Measurements from ENCODE around the gene TPM4. TPM values are rescaled to one million over a fixed set of nuclear protein-coding genes. Genes with fewer than 3 reads are reported as not detected.

The TPM4 gene
- total RNA-seq, 1 donor from 2014 or later = 386 TPM

GRCh38 chr19:16039081-16039480 is 37.2 kb upstream of the TPM4 start:
- Histone ChIP-seq H3K27ac (no peak overlapping the region), H3K36me3 (no peaks in the 10 kb centered on the region), H3K27me3 (no peaks in the 10 kb centered on the region), H3K9me3 (no peaks in the 10 kb centered on the region), H3K4me1 (peaks cover 10% of the 10 kb centered on the region), H3K4me3 (no peak overlapping the region)
- TF ChIP-seq CTCF (IDR thresholded peaks at IDR 0.05) = no peak
- ATAC-seq (no peak), DNase-seq (no peak)
- intact Hi-C loops (cut with DNase I) = no loop called here

- intact Hi-C loops (cut with DNase I) = no loop called here
- DNase-seq = no peak
- Histone ChIP-seq H3K27ac (no peak overlapping the region), H3K27me3 (no peaks in the 10 kb centered on the region), H3K36me3 (no peaks in the 10 kb centered on the region), H3K9me3 (no peaks in the 10 kb centered on the region), H3K4me3 (no peak overlapping the region), H3K4me1 (peaks cover 10% of the 10 kb centered on the region)
- no peak for TF ChIP-seq CTCF (IDR thresholded peaks at IDR 0.05)
- ATAC-seq = no peak
These were observed 36.8 kb upstream of the TPM4 start for GRCh38 chr19:16039545-16039944.

GRCh38 chr19:16040642-16041041 is 35.7 kb upstream of the TPM4 start:
- no peak for ATAC-seq
- TF ChIP-seq CTCF (IDR thresholded peaks at IDR 0.05) = no peak
- Histone ChIP-seq H3K27ac (no peak overlapping the region), H3K27me3 (no peaks in the 10 kb centered on the region), H3K36me3 (no peaks in the 10 kb centered on the region), H3K9me3 (no peaks in the 10 kb centered on the region), H3K4me1 (peaks cover 10% of the 10 kb centered on the region), H3K4me3 (no peak overlapping the region)
- DNase-seq = no peak
- intact Hi-C loops (cut with DNase I) = loop anchor here (5.0 kb wide), 1 partner anchor 142 kb away; no protein-coding TSS in a partner anchor

GRCh38 chr19:16041299-16041990 is 34.9 kb upstream of the TPM4 start:
- H3K27me3 ChIP-seq = no peaks in the 10 kb centered on the region
- intact Hi-C loops (cut with DNase I) = loop anchor here (5.0 kb wide), 1 partner anchor 141 kb away; no protein-coding TSS in a partner anchor
- H3K4me3 ChIP-seq = no peak overlapping the region
- no peak overlapping the region for H3K27ac ChIP-seq
- peaks cover 10% of the 10 kb centered on the region for H3K4me1 ChIP-seq
- no peaks in the 10 kb centered on the region for H3K9me3 ChIP-seq
- TF ChIP-seq CTCF (IDR thresholded peaks at IDR 0.05) = peak; percentile 99
- peak; percentile 97 for ATAC-seq
- H3K36me3 ChIP-seq = no peaks in the 10 kb centered on the region
- DNase-seq = peak; percentile 90

DNA sequence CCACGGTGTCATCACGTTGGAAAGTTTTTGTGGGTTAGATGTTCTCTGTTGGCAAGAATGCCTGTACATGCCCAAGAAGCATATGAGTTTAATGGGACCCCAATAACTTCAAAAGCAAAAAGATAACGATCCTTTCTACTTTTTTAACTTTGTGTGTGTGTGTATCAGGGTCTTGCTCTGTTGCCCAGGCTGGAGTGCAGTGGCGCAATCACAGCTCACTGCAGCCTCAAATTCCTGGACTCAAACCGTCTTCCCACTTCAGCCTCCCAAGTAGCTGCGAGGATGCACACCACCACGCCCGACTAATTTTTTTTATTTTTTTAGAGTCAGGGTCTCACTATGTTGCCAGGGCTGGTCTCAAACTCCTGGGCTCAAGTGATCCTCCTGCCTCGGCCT is 34.3 kb upstream of the TPM4 start:
- no peaks in the 10 kb centered on the region for H3K27me3 ChIP-seq
- no peaks in the 10 kb centered on the region for H3K9me3 ChIP-seq
- DNase-seq (no peak), ATAC-seq (no peak)
- H3K27ac ChIP-seq = no peak overlapping the region
- TF ChIP-seq CTCF (IDR thresholded peaks at IDR 0.05) = no peak
- no peak overlapping the region for H3K4me3 ChIP-seq
- H3K4me1 ChIP-seq = peaks cover 10% of the 10 kb centered on the region
- intact Hi-C loops (cut with DNase I) = loop anchor here (5.0 kb wide), 1 partner anchor 140 kb away; no protein-coding TSS in a partner anchor
- H3K36me3 ChIP-seq = no peaks in the 10 kb centered on the region

Measured in upper lobe of right lung (tissue), 1 donor.